Neural progenitor cell (in vitro differentiated cells): ENCODE results near the gene ZNRF1. TPM values are rescaled to one million over a fixed set of nuclear protein-coding genes. Genes with fewer than 3 reads are reported as not detected.
A peak's percentile ranks its signal among the peaks of the same experiment; 100 is the strongest.

ENCODE experiments used
- DNase-seq: peaks from one replicate; pipeline ENCODE4 v3.0.0-alpha.2; 2016; ENCODE audit warnings: low spot score
- H2AFZ ChIP-seq: fragments of 200-600 bp; sonication (generic); replicated peaks from 2 replicates; pipeline ENCODE4 v1.6.1; 2016; ENCODE audit warnings: antibody characterized with exemption
- H3F3A ChIP-seq: fragments of 200-600 bp; sonication (generic); 2 replicates; pipeline ENCODE4 v1.6.1; 2016; ENCODE audit warnings: antibody characterized with exemption, low read depth
- H3K27ac ChIP-seq: fragments of 200-600 bp; sonication (generic); 2 replicates; pipeline ENCODE4 v1.5.1; 2016; ENCODE audit warnings: mild to moderate bottlenecking
- H3K27me3 ChIP-seq: fragments of 200-600 bp; sonication (generic); 2 replicates; pipeline ENCODE4 v1.6.1; 2016; ENCODE audit warnings: mild to moderate bottlenecking, moderate library complexity
- H3K36me3 ChIP-seq: fragments of 200-600 bp; sonication (generic); 2 replicates; pipeline ENCODE4 v1.5.1; 2016
- H3K4me1 ChIP-seq: fragments of 200-600 bp; sonication (generic); 2 replicates; pipeline ENCODE4 v1.6.1; 2016; ENCODE audit warnings: mixed run types
- H3K4me2 ChIP-seq: fragments of 200-600 bp; sonication (generic); 2 replicates; pipeline ENCODE4 v1.6.1; 2016
- H3K4me3 ChIP-seq: fragments of 200-600 bp; sonication (generic); 2 replicates; pipeline ENCODE4 v1.5.1; 2016
- H3K79me2 ChIP-seq: fragments of 200-600 bp; sonication (generic); 2 replicates; pipeline ENCODE4 v1.6.1; 2016; ENCODE audit warnings: low read depth
- H3K9ac ChIP-seq: fragments of 200-600 bp; sonication (generic); 2 replicates; pipeline ENCODE4 v1.6.1; 2016
- H3K9me3 ChIP-seq: fragments of 200-600 bp; sonication (generic); 2 replicates; pipeline ENCODE4 v1.5.1; 2016; ENCODE audit warnings: low read depth
- H4K20me1 ChIP-seq: fragments of 200-600 bp; sonication (generic); 2 replicates; pipeline ENCODE4 v1.6.1; 2016; ENCODE audit warnings: low read depth
- H3K27ac Mint-ChIP-seq: 3 replicates; pipeline ENCODE4 v1.8.0; 2021; ENCODE audit warnings: mixed read lengths
- H3K27me3 Mint-ChIP-seq: 2 replicates; pipeline ENCODE4 v1.8.0; 2022; ENCODE audit warnings: low read depth, mild to moderate bottlenecking, inconsistent platforms, moderate library complexity, mixed read lengths; ENCODE audit not compliant: insufficient read depth
- H3K36me3 Mint-ChIP-seq: 3 replicates; pipeline ENCODE4 v1.8.0; 2021; ENCODE audit warnings: mixed read lengths
- H3K4me1 Mint-ChIP-seq: 3 replicates; pipeline ENCODE4 v1.8.0; 2021; ENCODE audit warnings: mixed read lengths
- H3K4me3 Mint-ChIP-seq: 3 replicates; pipeline ENCODE4 v1.8.0; 2021; ENCODE audit warnings: mild to moderate bottlenecking, moderate library complexity, mixed read lengths
- H3K9me3 Mint-ChIP-seq: 3 replicates; pipeline ENCODE4 v1.8.0; 2020; ENCODE audit warnings: mixed read lengths
- CTCF ChIP-seq: fragments of 200-600 bp; sonication (generic); IDR thresholded peaks from 2 replicates; pipeline ENCODE4 v1.5.1; 2017; ENCODE audit warnings: antibody characterized with exemption, mild to moderate bottlenecking
- EZH2 ChIP-seq: fragments of 200-600 bp; sonication (generic); IDR thresholded peaks from 2 replicates; pipeline ENCODE4 v1.6.1; 2017; ENCODE audit warnings: antibody characterized with exemption, mild to moderate bottlenecking, moderate library complexity
- EZH2phosphoT487 ChIP-seq: fragments of 200-600 bp; sonication (generic); IDR thresholded peaks from 2 replicates; pipeline ENCODE4 v1.6.1; 2017; ENCODE audit warnings: antibody characterized with exemption
- total RNA-seq: library from RNA; depleted of rRNA; stranded (reverse); fragments of >200 nt; gene quantifications from 2 replicates; pipeline ENCODE4 v1.2.3, GENCODE V29; 2015; ENCODE audit warnings: low replicate concordance

ZNRF1 gene
- total RNA-seq, 1 donor from 2014 or later, result 9.3 TPM

DNA sequence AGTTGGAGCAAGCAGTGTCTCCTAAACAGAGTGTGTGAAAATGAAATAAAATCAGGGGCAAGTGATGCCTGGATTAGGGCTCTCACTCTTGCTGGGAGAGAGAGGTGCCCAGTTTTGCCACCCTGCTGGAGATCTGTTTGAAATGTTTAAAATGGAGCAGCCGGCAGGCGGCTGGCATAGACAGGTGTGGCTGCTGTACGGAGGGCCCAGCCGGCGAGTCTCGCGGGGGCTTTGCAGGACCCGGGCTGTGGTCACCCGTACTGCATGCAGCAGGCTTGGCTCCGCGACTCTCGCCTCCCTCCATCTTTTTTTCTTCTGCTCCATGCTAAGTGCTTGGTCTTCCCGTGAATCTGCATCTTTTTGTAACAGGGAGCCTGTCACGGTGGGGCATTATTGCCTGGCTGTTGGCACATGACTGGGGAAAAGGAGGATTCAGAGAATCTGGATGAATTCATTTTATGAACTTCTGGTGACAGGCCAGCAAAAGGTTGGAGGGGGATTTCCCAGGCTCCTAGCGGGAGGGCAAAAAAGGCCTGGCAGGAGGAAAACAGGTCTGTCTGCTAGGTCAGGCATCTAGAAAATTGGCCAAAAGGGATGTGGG is 1.8 kb downstream of the ZNRF1 start:
- peaks cover 15% of the 10 kb centered on the region for H3F3A ChIP-seq
- no peaks in the 10 kb centered on the region for H3K9me3 ChIP-seq
- H3K4me3 Mint-ChIP-seq, result peak overlapping the region; percentile 93
- H3K27me3 ChIP-seq, result no peaks in the 10 kb centered on the region
- H3K36me3 Mint-ChIP-seq, result peaks cover 22% of the 10 kb centered on the region
- no peaks in the 10 kb centered on the region for H3K9me3 Mint-ChIP-seq
- H3K27me3 Mint-ChIP-seq, result no peaks in the 10 kb centered on the region
- peaks cover 64% of the 10 kb centered on the region for H3K79me2 ChIP-seq
- no peaks in the 10 kb centered on the region for H3K36me3 ChIP-seq
- H3K9ac ChIP-seq, result no peak overlapping the region
- H3K4me1 Mint-ChIP-seq, result peaks cover 32% of the 10 kb centered on the region
- H3K4me1 ChIP-seq, result peaks cover 17% of the 10 kb centered on the region
- H4K20me1 ChIP-seq, result peaks cover 61% of the 10 kb centered on the region
- H3K4me2 ChIP-seq, result peak overlapping the region; percentile 99
- no peak overlapping the region for H3K27ac ChIP-seq
- no peak overlapping the region for H3K27ac Mint-ChIP-seq
- DNase-seq, result peak; percentile 27
- H3K4me3 ChIP-seq, result peak overlapping the region; percentile 100
- no peak overlapping the region for H2AFZ ChIP-seq
- TF ChIP-seq EZH2 (no peak), CTCF (no peak), EZH2phosphoT487 (no peak)

GRCh38 chr16:75002474-75002873 is 3.6 kb downstream of the ZNRF1 start:
- no peak for TF ChIP-seq EZH2phosphoT487
- no peak for TF ChIP-seq EZH2
- no peak for TF ChIP-seq CTCF
- Histone ChIP-seq H3K4me2 (no peak overlapping the region), H3K79me2 (peaks cover 83% of the 10 kb centered on the region), H3K36me3 (no peaks in the 10 kb centered on the region), H3K4me1 (peaks cover 17% of the 10 kb centered on the region), H2AFZ (no peak overlapping the region), H3K9me3 (no peaks in the 10 kb centered on the region), H3K27ac (no peak overlapping the region), H3F3A (peaks cover 15% of the 10 kb centered on the region), H3K27me3 (no peaks in the 10 kb centered on the region), H3K9ac (no peak overlapping the region), H3K4me3 (no peak overlapping the region), H4K20me1 (peaks cover 73% of the 10 kb centered on the region)
- H3K4me3 Mint-ChIP-seq, result peak overlapping the region; percentile 6
- DNase-seq, result no peak
- H3K27me3 Mint-ChIP-seq, result no peaks in the 10 kb centered on the region
- peaks cover 32% of the 10 kb centered on the region for H3K4me1 Mint-ChIP-seq
- H3K9me3 Mint-ChIP-seq, result peaks cover 2% of the 10 kb centered on the region
- no peak overlapping the region for H3K27ac Mint-ChIP-seq
- H3K36me3 Mint-ChIP-seq, result peaks cover 27% of the 10 kb centered on the region

- Histone ChIP-seq H3K4me2 (no peak overlapping the region), H3K9ac (no peak overlapping the region), H4K20me1 (peaks cover 83% of the 10 kb centered on the region), H3F3A (peaks cover 9% of the 10 kb centered on the region), H3K4me1 (peaks cover 17% of the 10 kb centered on the region), H3K4me3 (no peak overlapping the region), H3K27me3 (no peaks in the 10 kb centered on the region), H3K79me2 (peaks cover 98% of the 10 kb centered on the region), H2AFZ (no peak overlapping the region), H3K27ac (no peak overlapping the region), H3K36me3 (no peaks in the 10 kb centered on the region), H3K9me3 (no peaks in the 10 kb centered on the region)
- H3K9me3 Mint-ChIP-seq, result peaks cover 8% of the 10 kb centered on the region
- no peak overlapping the region for H3K4me3 Mint-ChIP-seq
- H3K27me3 Mint-ChIP-seq, result no peaks in the 10 kb centered on the region
- TF ChIP-seq CTCF, result no peak
- TF ChIP-seq EZH2, result no peak
- TF ChIP-seq EZH2phosphoT487, result no peak
- H3K27ac Mint-ChIP-seq, result no peak overlapping the region
- peaks cover 28% of the 10 kb centered on the region for H3K4me1 Mint-ChIP-seq
- DNase-seq, result no peak
- peaks cover 35% of the 10 kb centered on the region for H3K36me3 Mint-ChIP-seq
These were observed 5.1 kb downstream of the ZNRF1 start for GRCh38 chr16:75003931-75004330.
